ENCODE measurements around the gene NAV3. TPM values are rescaled to one million over a fixed set of nuclear protein-coding genes. Genes with fewer than 3 reads are reported as not detected.

The NAV3 gene
- total and polyA plus RNA-seq, 2 of the 4 experiments (the other 2 are of a cell fraction): 25.5 to 106 TPM

- H2AFZ ChIP-seq (replicated peaks; ENCODE audit: low read length, poor library complexity): no peak overlapping the region
- no peak overlapping the region for H4K91ac ChIP-seq (ENCODE audit: insufficient read depth, low read depth, low read length)
- TF ChIP-seq CEBPB (IDR thresholded peaks at IDR 0.05; ENCODE audit: low read depth, low read length): 0 out of 2 replicates have a peak, but pooled peaks have one; percentile 13
- no peak for TF ChIP-seq RFX5 (IDR thresholded peaks at IDR 0.05; ENCODE audit: low read depth, low read length)
- TF ChIP-seq SMC3 (IDR thresholded peaks at IDR 0.05; ENCODE audit: low read depth, low read length): no peak
- TF ChIP-seq, protein P1, sequence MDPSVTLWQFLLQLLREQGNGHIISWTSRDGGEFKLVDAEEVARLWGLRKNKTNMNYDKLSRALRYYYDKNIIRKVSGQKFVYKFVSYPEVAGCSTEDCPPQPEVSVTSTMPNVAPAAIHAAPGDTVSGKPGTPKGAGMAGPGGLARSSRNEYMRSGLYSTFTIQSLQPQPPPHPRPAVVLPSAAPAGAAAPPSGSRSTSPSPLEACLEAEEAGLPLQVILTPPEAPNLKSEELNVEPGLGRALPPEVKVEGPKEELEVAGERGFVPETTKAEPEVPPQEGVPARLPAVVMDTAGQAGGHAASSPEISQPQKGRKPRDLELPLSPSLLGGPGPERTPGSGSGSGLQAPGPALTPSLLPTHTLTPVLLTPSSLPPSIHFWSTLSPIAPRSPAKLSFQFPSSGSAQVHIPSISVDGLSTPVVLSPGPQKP (IDR thresholded peaks at IDR 0.05; ENCODE audit: borderline replicate concordance, low read depth, low read length): no peak
- TF ChIP-seq CHD1 (IDR thresholded peaks at IDR 0.05; ENCODE audit: low read depth, low read length): no peak
- TF ChIP-seq MAFK (IDR thresholded peaks at IDR 0.05; ENCODE audit: low read depth, low read length): no peak
- no peak for TF ChIP-seq USF2 (IDR thresholded peaks at IDR 0.05; ENCODE audit: low read depth, low read length)
- no peak for TF ChIP-seq FOS (IDR thresholded peaks at IDR 0.05; ENCODE audit: low read depth, low read length)
- TF ChIP-seq RCOR1 (IDR thresholded peaks at IDR 0.05; ENCODE audit: insufficient replicate concordance, low read length): no peak
- H3K9ac ChIP-seq (ENCODE audit: low read depth, low read length): no peak overlapping the region
- peaks cover 6% of the 10 kb centered on the region; the same call in 1 of the 2 replicates for H3K36me3 ChIP-seq (ENCODE audit: control insufficient read depth, insufficient read depth, low read length)
- H2AK9ac ChIP-seq (replicated peaks; ENCODE audit: low read depth, low read length, poor library complexity): no peak overlapping the region
- H3K9me3 ChIP-seq (ENCODE audit: control insufficient read depth, insufficient read depth, low read length): no peaks in the 10 kb centered on the region
- no peak overlapping the region for H4K8ac ChIP-seq (ENCODE audit: low read depth in 2 of 2, low read length in 2 of 2)
- CTCF ChIA-PET: no interaction called here
- no peak overlapping the region for H3K4me3 ChIP-seq (ENCODE audit: insufficient read depth, low read depth, low read length)
- no peak overlapping the region for H3K4ac ChIP-seq (ENCODE audit: low read depth, low read length)
- no peaks in the 10 kb centered on the region for H3K27me3 ChIP-seq (ENCODE audit: control insufficient read depth, insufficient read depth, low read length)
- peak; percentile 44; the same call in 1 of the 2 replicates for ATAC-seq (ENCODE audit: low read depth)
- no peak overlapping the region for H2BK20ac ChIP-seq (ENCODE audit: low read depth, low read length)
- in situ Hi-C loops (cut with MboI; ENCODE audit: low sequenced_read_pairs): no loop called here
- no peak overlapping the region for H3K27ac ChIP-seq (ENCODE audit: insufficient read depth, low read length)
- peak overlapping the region; percentile 45; the same call in 1 of the 2 replicates for H3K4me2 ChIP-seq (ENCODE audit: low read depth, low read length)
- no peak overlapping the region for H3K14ac ChIP-seq (replicated peaks; ENCODE audit: low read depth, low read length)
- peaks cover 30 to 38% of the 10 kb centered on the region in 2 experiments for H3K79me1 ChIP-seq (ENCODE audit: low read depth in 1 of 2, low read length in 2 of 2)
- H2BK15ac ChIP-seq (ENCODE audit: low read depth, low read length): no peak overlapping the region
- H3K56ac ChIP-seq (ENCODE audit: extremely low read depth, insufficient read depth, low read length): no peak overlapping the region
- H2BK5ac ChIP-seq (ENCODE audit: low read depth, low read length, poor library complexity, severe bottlenecking): no peak overlapping the region
- peaks cover 1% of the 10 kb centered on the region; the same call in 1 of the 2 replicates for H3K4me1 ChIP-seq (ENCODE audit: control insufficient read depth, insufficient read depth, low read length)
- POLR2A ChIA-PET (ENCODE audit: unreplicated experiment): no interaction called here
- intact Hi-C loops (cut with micrococcal nuclease): no loop called here
- no peak overlapping the region for H3K23ac ChIP-seq (ENCODE audit: low read depth, low read length)
- no peak for DNase-seq
- no peak overlapping the region for H2AK5ac ChIP-seq (ENCODE audit: low read depth, low read length)
- no TSS peak for BruUV-seq (replicated peaks)
- H4K5ac ChIP-seq (ENCODE audit: low read depth, low read length): 0 out of 2 replicates have a peak overlapping the region, but pooled peaks have one; percentile 18
- no peaks in the 10 kb centered on the region for H4K20me1 ChIP-seq (ENCODE audit: insufficient read depth, low read length)
- dilution Hi-C loops (cut with HindIII; ENCODE audit: low sequenced_read_pairs, unreplicated experiment): no loop called here
- no peak overlapping the region for H3K18ac ChIP-seq (ENCODE audit: low read depth, low read length)
- H3K9me1 ChIP-seq (ENCODE audit: insufficient read depth, low read length): peaks cover 5% of the 10 kb centered on the region; the same call in 1 of the 2 replicates
- H2BK120ac ChIP-seq (ENCODE audit: low read depth, low read length): no peak overlapping the region
- no CpG with 5 or more reads among the region's 2 CpGs for WGBS, 2 experiments (ENCODE audit: extremely low coverage in 2 of 2, insufficient read length in 1 of 2)
Measured at GRCh38 chr12:77980782-77981181, 150.1 kb downstream of the NAV3 start.

Data from IMR-90 (cell line).